GM19193 (cell line): ENCODE results near the gene METTL5.

Source experiments
- POLR2A ChIP-seq: IDR thresholded peaks from 4 replicates; pipeline ENCODE4 v1.6.1; 2011; ENCODE audit not compliant: insufficient read depth, insufficient read length; ENCODE audit errors: extremely low read depth

The METTL5 gene

DNA sequence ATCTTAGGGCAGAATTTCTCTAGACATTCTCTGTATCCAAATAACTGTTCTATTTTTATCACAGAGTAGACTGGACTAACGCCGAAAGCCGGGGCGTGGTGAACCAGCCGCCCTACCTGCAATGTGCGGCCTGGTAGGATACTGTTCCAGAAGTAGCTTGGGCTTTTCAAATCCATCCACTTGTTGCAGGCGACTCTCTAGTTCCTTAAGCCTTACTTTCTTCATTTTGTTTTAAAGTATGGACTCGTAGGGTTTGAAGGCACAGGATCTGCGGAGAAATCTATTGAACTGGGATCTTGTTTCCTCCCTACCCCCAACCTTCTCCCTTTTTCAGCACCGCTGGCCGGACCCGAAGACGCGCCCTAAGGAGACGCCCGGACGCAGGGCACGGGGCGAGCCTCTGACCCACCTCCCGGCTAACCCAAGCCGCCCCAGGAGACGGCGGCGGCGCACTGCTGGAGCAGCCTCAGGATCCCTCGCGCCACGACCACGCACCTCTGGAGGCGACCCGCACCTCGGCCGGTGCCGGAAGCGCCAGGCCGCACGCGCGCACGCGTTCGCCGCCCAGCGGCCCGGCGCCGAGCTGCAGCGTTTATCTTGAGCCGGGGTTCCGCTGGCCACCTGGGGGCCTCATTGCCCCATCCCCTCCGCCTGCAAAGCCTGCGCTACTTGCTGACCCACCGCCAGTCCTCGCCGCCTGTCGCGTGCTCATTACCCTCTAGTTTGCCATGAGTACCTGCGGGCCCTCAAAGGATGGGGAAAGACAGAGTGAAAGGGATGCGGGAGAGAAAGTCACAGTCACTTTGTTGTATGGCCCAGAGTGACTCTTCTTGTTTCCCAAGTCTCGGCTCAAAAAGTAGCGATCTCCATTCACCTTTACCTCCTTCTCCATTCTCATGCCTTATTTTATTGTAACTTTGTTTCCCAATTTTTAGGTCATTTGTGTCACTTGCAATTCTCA lies at the start of gene METTL5:
Gene METTL5, minus strand, starts transcription at position 533 of the 961 bp plus-strand sequence. Its CDS starts 308 bp downstream, at position 225.
- TF ChIP-seq POLR2A: peak; percentile 86

DNA sequence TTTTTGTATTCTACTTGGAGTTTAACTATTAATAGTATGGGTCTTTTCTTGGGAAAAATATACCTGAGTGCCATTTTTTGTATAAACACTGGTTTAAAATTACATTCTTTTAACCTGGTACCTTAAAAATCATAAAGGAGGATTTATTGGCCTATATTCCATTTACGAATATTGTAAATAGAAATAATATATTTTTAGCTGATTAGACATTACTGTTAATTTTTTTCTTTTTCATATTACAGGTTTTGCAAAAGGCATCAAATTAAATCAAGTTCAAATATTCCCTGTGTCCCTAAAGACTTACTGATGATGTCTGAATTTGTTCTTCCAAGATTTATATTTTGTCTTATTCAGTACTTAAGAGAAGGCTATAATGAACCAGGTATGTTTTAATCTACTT lies 47.3 kb upstream of the METTL5 start:
- no peak for TF ChIP-seq POLR2A

- no peak for TF ChIP-seq POLR2A
Observed at GRCh38 chr2:169868951-169869350, 44.2 kb upstream of the METTL5 start.

GRCh38 chr2:169867579-169867978 lies 42.9 kb upstream of the METTL5 start:
- no peak for TF ChIP-seq POLR2A

DNA sequence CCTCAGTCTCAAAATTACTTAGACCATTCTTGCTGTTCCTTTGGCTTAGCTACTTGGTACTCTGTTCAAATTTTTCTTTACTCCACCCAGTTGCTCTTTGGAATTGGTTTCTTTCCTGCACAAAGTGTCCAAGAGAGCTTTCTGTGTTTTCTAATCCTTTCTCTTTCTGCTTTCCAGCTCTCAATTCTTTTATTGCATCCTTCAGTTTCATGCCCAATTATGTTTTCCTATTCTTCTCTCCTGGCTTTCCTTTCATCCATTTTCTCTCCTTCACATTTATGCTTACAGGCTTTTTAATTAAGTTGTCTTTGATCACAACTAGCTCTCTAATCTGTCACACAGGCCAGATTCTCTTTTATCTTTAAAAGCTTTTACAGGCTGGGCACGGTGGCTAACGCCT lies 40.8 kb upstream of the METTL5 start:
- no peak for TF ChIP-seq POLR2A

DNA sequence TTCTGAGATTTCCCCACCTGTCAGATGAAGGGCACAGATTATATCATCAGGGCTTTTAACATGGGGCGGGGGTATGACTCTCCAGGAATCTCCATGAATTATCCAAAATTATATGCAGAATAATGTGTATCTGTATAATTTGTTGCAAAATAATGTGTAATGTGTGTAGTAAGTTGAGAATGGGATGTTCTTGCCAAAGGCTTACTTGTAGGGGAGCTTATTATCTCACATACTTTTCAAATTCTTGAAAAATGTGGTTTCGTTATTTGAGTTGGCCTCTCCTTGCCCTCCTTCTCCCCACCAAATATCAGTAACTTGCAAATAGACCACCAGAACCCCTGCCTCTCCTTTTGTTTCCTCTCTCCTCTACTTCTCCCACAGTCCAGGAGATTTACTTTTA lies 38.1 kb upstream of the METTL5 start:
- TF ChIP-seq POLR2A: no peak

DNA sequence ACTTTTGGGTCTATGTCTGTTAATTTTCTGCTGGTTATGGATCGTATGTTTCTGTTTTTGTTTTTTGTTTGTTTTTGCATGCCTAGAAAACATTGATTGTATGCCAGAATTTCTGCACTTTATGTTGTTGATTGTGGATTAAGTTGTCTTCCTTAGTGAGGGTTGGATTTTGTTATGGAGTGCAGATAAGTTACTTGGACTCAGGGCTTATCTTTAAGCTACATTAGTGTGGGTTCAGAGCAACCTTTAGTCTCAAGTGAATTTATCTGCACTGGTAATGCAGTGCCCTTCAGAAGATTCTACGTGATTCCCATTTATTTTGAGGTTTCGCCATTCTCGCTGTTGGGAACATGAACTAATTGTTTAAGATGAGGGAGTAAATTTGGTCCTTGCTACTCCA lies 35.4 kb upstream of the METTL5 start:
- no peak for TF ChIP-seq POLR2A

DNA sequence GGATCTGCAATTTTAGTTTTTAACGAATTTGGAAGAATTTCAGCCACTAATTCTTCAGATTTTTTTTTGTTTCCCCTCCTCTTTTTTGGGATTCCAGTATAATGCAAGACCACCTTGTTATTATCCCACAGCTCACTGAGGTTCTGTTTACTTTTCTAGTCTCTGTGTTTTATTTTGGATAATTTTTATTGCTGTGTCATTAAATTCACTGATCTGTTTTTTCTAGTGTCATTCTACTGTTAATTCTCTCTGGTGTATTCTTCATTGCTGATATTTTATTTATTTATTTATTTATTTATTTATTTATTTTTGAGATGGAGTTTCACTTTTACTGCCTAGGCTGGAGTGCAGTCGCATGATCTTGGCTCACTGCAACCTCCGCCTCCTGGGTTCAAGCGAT lies 34.7 kb upstream of the METTL5 start:
- TF ChIP-seq POLR2A: no peak

DNA sequence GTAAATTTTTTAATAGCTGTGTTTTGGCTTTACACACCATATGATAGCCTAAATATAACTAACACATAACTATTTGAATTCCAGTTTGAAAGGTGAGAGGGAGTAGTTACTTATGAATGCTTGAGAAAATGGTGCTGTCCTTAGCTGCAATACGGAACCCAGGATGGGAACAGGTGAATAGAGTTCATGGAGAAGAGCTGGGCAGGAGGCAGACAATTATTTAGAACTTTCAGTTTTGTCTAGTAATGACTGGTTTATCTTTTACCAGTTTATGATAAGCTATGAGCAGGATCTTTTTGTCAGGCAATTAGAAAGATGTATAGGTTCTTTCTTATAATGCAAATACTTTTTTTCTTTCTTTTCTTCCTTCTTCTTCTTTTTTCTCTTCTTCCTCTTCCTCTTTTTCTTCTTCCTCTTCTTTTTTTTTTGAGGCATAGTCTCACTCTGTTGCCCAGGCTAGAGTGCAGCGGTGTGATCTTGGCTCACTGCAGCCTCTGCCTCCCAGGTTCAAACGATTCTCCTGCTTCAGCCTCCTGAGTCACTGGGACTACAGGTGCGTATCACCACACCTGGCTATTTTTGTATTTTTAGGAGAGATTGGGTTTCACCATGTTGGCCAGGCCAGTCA lies 28.4 kb upstream of the METTL5 start:
- no peak for TF ChIP-seq POLR2A

- no peak for TF ChIP-seq POLR2A
Observed at GRCh38 chr2:169849710-169850109, 25.0 kb upstream of the METTL5 start.

DNA sequence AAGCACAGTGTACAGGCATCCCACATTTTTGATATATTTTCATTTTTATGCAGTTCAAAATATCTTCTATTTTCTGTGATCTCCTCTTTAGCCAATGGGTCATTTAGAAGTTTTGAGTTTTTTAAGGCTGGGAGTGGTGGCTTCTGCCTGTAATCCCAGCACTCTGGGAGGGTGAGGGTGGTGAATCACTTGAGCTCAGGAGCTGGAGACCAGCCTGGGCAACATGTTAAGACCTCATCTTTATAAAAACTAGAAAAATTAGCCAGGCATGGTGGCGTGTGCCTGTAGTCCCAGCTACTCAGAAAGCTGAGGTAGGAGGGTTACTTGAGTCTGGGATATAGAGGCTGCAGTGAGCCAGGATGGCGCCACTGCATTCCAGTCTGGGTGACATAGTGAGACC lies 20.3 kb upstream of the METTL5 start:
- no peak for TF ChIP-seq POLR2A

GRCh38 chr2:169840747-169841142 lies 16.0 kb upstream of the METTL5 start:
- no peak for TF ChIP-seq POLR2A

DNA sequence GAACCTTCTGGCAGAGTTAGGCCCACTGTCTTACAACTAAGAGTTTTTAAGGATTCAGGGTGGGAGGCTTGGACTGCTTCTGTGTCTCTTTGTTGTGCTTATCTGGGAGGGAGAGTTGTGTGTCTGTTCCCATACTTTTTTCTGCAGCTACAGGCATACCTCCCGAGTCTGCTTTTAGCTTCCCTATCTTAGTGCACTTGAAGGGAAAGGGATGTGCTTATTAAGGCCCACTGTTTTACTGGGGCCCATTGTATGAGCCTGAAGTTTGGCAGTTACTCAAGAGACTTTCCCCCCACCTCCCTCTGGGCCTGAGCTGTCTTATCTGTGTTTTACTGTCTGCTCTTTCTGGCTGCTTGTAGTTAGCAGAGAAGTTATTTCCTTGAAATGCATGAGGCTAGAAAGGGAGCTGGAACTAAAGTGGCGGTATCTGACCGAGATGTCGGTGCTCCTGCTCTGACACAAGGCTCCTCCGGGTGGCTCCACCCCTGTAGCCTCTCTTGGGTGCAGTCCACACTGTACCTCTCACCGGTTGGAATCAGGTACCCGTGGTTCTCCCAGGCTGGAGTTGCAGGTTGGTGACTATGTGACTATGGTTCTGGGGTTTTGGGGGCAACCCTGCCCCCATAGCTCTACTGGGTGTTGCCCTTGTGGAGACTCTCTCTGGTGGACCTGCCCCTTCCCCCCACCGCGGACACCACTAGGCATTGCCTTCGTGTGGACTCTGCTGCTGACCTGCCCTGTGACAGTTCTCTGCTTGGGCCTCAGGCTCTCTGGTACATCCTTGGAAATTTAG lies 15.4 kb upstream of the METTL5 start:
- TF ChIP-seq POLR2A: no peak

- TF ChIP-seq POLR2A: no peak
Observed at GRCh38 chr2:169838743-169839489, 14.2 kb upstream of the METTL5 start.
